Natural killer cell (primary cell): Measurements from ENCODE around the gene TAF1. TPM values are rescaled to one million over a fixed set of nuclear protein-coding genes. Genes with fewer than 3 reads are reported as not detected.
A peak's percentile ranks its signal among the peaks of the same experiment; 100 is the strongest.
"Not testable (repeated sequence)": the region's sequence is repeated elsewhere in the genome, so short reads cannot be mapped to it uniquely, and the experiment has no call there.

Experiments
- ATAC-seq, 3 donors: fragments of 150-1000 bp in 2 of 3; fragments of 200-7000 bp in 1 of 3; cut with Tn5 transposase; 1 replicate in 1 of 3; 2 replicates in 2 of 3; pipeline ENCODE4 v1.10.0; 2021; ENCODE audit warnings: mild to moderate bottlenecking in 2 of 3, moderate library complexity in 2 of 3
- DNase-seq, 2 donors: peaks; one replicate each; pipeline versions ENCODE4 v3.0.0 to v3.0.0-alpha.2; 2013 to 2021; ENCODE audit warnings: mixed read lengths in 1 of 2
- H3K27ac ChIP-seq: one replicate; pipeline ENCODE4 v1.5.1; 2013; ENCODE audit warnings: mild to moderate bottlenecking, low read length
- H3K27me3 ChIP-seq: one replicate; pipeline ENCODE4 v1.6.1; 2013; ENCODE audit warnings: low read length; ENCODE audit not compliant: control insufficient read depth, insufficient read depth
- H3K36me3 ChIP-seq: one replicate; pipeline ENCODE4 v1.6.1; 2013; ENCODE audit warnings: low read length; ENCODE audit not compliant: control insufficient read depth, insufficient read depth
- H3K4me1 ChIP-seq: one replicate; pipeline ENCODE4 v1.6.1; 2013; ENCODE audit warnings: low read length; ENCODE audit not compliant: control insufficient read depth, insufficient read depth
- H3K4me3 ChIP-seq: one replicate; pipeline ENCODE4 v1.5.1; 2013; ENCODE audit warnings: low read length
- H3K9me3 ChIP-seq: one replicate; pipeline ENCODE4 v1.6.1; 2013; ENCODE audit warnings: low read length; ENCODE audit not compliant: control insufficient read depth, insufficient read depth
- H3K27ac Mint-ChIP-seq, 2 donors: one replicate each; pipeline ENCODE4 v1.8.0; 2022; ENCODE audit warnings: mild to moderate bottlenecking in 2 of 2, mixed read lengths in 2 of 2, moderate library complexity in 1 of 2
- H3K27me3 Mint-ChIP-seq, 2 donors: one replicate each; pipeline ENCODE4 v1.8.0; 2022; ENCODE audit warnings: low read depth in 2 of 2, mixed read lengths in 2 of 2
- H3K36me3 Mint-ChIP-seq: one replicate; pipeline ENCODE4 v1.8.0; 2022; ENCODE audit warnings: mixed read lengths
- H3K4me1 Mint-ChIP-seq, 2 donors: one replicate each; pipeline ENCODE4 v1.8.0; 2022; ENCODE audit warnings: mixed read lengths in 2 of 2
- H3K4me3 Mint-ChIP-seq: one replicate; pipeline ENCODE4 v1.8.0; 2022; ENCODE audit warnings: mild to moderate bottlenecking, moderate library complexity, mixed read lengths
- H3K9me3 Mint-ChIP-seq, 2 donors: one replicate each; pipeline ENCODE4 v1.8.0; 2022; ENCODE audit warnings: mixed read lengths in 2 of 2
- CTCF ChIP-seq: fragments of 200-600 bp; IDR thresholded peaks from one replicate; pipeline ENCODE4 v1.8.0; 2022; ENCODE audit warnings: antibody characterized with exemption
- WGBS: methylation state at CpG from one replicate; pipeline ENCODE4 v1.1.7; 2013; ENCODE audit warnings: missing lambda C conversion rate; ENCODE audit not compliant: insufficient coverage; 5-methylcytosine and 5-hydroxymethylcytosine counted together
- intact Hi-C: fragments of 100-400 bp; cut with micrococcal nuclease; formaldehyde crosslinking; loops from one replicate; pipeline ENCODE4 v1.14.2; 2022
- total RNA-seq, 4 donors: library from RNA; stranded (reverse); fragments of 120-200 nt in 1 of 4; gene quantifications; one replicate each; pipeline versions ENCODE4 v1.2.3 to v1.2.4, GENCODE V29; 2013 to 2022

TAF1 gene
- total RNA-seq, 3 donors from 2014 or later (not counting 1 experiment from before 2014, with no cell fraction given) = 89.5 to 94.5 (median 94.2) TPM

- Mint-ChIP-seq H3K4me3 (peak overlapping the region; percentile 97), H3K9me3 (no peaks in the 10 kb centered on the region), H3K36me3 (no peaks in the 10 kb centered on the region), H3K27ac (peak overlapping the region; percentile 97), H3K27me3 (peaks cover 0 to 7% of the 10 kb centered on the region in 2 donors), H3K4me1 (peaks cover 25 to 36% of the 10 kb centered on the region in 2 donors)
- Histone ChIP-seq H3K9me3 (no peaks in the 10 kb centered on the region), H3K36me3 (peaks cover 12% of the 10 kb centered on the region), H3K27ac (peak overlapping the region; percentile 95), H3K4me1 (peaks cover 25% of the 10 kb centered on the region), H3K27me3 (no peaks in the 10 kb centered on the region), H3K4me3 (peak overlapping the region; percentile 93)
- intact Hi-C loops = loop anchor here (2.0 to 5.0 kb wide), 2 partner anchors 165 to 255 kb away; partner anchors contain the start of genes IL2RG and OGT
- WGBS = 34% methylated on average over 14 of the region's 14 CpGs
- DNase-seq (peak in 1 of 2 donors; percentile 25), ATAC-seq (no peak)
- TF ChIP-seq CTCF = no peak
These were observed 1.2 kb downstream of the TAF1 start for GRCh38 chrX:71367396-71367795.

- Mint-ChIP-seq H3K36me3 (peaks cover 3% of the 10 kb centered on the region), H3K9me3 (no peaks in the 10 kb centered on the region), H3K27ac (no peak overlapping the region), H3K27me3 (peaks cover 0 to 7% of the 10 kb centered on the region in 2 donors), H3K4me1 (peaks cover 18 to 26% of the 10 kb centered on the region in 2 donors), H3K4me3 (no peak overlapping the region)
- Histone ChIP-seq H3K4me1 (peaks cover 10% of the 10 kb centered on the region), H3K9me3 (no peaks in the 10 kb centered on the region), H3K36me3 (peaks cover 31% of the 10 kb centered on the region), H3K27me3 (no peaks in the 10 kb centered on the region), H3K27ac (no peak overlapping the region), H3K4me3 (no peak overlapping the region)
- TF ChIP-seq CTCF = no peak
- WGBS = 96% methylated on average over 4 of the region's 4 CpGs
- ATAC-seq (no peak), DNase-seq (no peak)
- intact Hi-C loops = no loop called here
These were observed 6.2 kb downstream of the TAF1 start for GRCh38 chrX:71372388-71372787.

GRCh38 chrX:71378732-71379131 is 12.6 kb downstream of the TAF1 start:
- DNase-seq (no peak), ATAC-seq (no peak)
- Mint-ChIP-seq H3K36me3 (peaks cover 6% of the 10 kb centered on the region), H3K4me3 (no peak overlapping the region), H3K4me1 (no peaks in the 10 kb centered on the region), H3K27me3 (no peaks in the 10 kb centered on the region), H3K27ac (no peak overlapping the region), H3K9me3 (no peaks in the 10 kb centered on the region)
- 100% methylated on average over 2 of the region's 3 CpGs for WGBS
- Histone ChIP-seq H3K27me3 (no peaks in the 10 kb centered on the region), H3K4me1 (no peaks in the 10 kb centered on the region), H3K9me3 (no peaks in the 10 kb centered on the region), H3K36me3 (peaks cover 65% of the 10 kb centered on the region), H3K4me3 (no peak overlapping the region), H3K27ac (no peak overlapping the region)
- TF ChIP-seq CTCF = no peak
- intact Hi-C loops = no loop called here

GRCh38 chrX:71391725-71392124 is 25.6 kb downstream of the TAF1 start:
- ATAC-seq, H3K4me1 Mint-ChIP-seq, H3K27me3 ChIP-seq, DNase-seq, intact Hi-C loops, H3K4me3 Mint-ChIP-seq, H3K27ac Mint-ChIP-seq, H3K27me3 Mint-ChIP-seq, H3K9me3 ChIP-seq, H3K4me3 ChIP-seq, H3K27ac ChIP-seq, H3K9me3 Mint-ChIP-seq, H3K4me1 ChIP-seq, H3K36me3 Mint-ChIP-seq: not testable (repeated sequence)
- WGBS = 98% methylated on average over 4 of the region's 4 CpGs
- peaks cover 71% of the 10 kb centered on the region for H3K36me3 ChIP-seq
